ENCODE data around the gene ANAPC15. TPM values are rescaled to one million over a fixed set of nuclear protein-coding genes. Genes with fewer than 3 reads are reported as not detected.

The ANAPC15 gene
- total and polyA plus RNA-seq, 9 of the 15 experiments (the other 6 are each of a cell fraction or from before 2014, with no cell fraction given) = 53.0 to 254 (median 75.7) TPM

DNA sequence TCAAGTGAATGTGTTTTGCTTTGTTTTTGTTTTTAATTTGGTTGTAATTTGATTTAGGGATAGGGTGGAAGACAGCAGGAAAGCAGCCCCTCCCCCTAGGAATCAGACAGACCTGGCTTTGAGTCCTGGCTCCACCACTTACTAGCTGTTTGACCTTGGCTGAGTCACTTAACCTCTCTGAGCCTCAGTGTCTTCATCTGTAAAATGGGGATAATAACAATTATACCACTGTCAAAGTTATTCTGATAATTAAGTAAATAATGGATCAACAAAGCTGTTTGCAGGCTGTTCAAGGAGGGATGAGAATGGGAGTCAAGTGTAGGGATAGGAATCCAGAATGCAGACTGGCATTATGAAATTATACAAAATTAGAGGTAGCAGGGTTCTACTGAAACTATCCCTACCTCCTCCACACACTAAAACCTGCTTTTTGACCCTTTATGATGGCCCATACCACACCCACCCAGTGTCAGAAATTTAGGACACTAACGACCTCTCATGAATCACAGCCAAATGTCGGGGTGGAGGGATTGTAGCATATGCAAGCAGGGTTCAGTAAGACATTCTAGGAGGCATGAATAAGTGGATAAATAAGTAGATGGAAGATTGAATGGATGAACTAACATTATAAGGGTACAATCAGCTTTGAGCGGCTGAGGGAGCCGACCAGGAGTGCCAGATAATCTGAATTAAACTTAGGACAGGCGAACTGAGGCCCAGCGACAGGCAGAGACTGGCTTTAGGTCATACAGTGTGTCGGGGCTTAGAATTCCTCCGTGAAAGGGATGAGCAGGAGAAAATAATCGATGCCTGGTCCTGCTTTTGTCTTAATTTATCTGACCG, 974 bp downstream of the ANAPC15 start (continued):
- TF ChIP-seq, protein P1, sequence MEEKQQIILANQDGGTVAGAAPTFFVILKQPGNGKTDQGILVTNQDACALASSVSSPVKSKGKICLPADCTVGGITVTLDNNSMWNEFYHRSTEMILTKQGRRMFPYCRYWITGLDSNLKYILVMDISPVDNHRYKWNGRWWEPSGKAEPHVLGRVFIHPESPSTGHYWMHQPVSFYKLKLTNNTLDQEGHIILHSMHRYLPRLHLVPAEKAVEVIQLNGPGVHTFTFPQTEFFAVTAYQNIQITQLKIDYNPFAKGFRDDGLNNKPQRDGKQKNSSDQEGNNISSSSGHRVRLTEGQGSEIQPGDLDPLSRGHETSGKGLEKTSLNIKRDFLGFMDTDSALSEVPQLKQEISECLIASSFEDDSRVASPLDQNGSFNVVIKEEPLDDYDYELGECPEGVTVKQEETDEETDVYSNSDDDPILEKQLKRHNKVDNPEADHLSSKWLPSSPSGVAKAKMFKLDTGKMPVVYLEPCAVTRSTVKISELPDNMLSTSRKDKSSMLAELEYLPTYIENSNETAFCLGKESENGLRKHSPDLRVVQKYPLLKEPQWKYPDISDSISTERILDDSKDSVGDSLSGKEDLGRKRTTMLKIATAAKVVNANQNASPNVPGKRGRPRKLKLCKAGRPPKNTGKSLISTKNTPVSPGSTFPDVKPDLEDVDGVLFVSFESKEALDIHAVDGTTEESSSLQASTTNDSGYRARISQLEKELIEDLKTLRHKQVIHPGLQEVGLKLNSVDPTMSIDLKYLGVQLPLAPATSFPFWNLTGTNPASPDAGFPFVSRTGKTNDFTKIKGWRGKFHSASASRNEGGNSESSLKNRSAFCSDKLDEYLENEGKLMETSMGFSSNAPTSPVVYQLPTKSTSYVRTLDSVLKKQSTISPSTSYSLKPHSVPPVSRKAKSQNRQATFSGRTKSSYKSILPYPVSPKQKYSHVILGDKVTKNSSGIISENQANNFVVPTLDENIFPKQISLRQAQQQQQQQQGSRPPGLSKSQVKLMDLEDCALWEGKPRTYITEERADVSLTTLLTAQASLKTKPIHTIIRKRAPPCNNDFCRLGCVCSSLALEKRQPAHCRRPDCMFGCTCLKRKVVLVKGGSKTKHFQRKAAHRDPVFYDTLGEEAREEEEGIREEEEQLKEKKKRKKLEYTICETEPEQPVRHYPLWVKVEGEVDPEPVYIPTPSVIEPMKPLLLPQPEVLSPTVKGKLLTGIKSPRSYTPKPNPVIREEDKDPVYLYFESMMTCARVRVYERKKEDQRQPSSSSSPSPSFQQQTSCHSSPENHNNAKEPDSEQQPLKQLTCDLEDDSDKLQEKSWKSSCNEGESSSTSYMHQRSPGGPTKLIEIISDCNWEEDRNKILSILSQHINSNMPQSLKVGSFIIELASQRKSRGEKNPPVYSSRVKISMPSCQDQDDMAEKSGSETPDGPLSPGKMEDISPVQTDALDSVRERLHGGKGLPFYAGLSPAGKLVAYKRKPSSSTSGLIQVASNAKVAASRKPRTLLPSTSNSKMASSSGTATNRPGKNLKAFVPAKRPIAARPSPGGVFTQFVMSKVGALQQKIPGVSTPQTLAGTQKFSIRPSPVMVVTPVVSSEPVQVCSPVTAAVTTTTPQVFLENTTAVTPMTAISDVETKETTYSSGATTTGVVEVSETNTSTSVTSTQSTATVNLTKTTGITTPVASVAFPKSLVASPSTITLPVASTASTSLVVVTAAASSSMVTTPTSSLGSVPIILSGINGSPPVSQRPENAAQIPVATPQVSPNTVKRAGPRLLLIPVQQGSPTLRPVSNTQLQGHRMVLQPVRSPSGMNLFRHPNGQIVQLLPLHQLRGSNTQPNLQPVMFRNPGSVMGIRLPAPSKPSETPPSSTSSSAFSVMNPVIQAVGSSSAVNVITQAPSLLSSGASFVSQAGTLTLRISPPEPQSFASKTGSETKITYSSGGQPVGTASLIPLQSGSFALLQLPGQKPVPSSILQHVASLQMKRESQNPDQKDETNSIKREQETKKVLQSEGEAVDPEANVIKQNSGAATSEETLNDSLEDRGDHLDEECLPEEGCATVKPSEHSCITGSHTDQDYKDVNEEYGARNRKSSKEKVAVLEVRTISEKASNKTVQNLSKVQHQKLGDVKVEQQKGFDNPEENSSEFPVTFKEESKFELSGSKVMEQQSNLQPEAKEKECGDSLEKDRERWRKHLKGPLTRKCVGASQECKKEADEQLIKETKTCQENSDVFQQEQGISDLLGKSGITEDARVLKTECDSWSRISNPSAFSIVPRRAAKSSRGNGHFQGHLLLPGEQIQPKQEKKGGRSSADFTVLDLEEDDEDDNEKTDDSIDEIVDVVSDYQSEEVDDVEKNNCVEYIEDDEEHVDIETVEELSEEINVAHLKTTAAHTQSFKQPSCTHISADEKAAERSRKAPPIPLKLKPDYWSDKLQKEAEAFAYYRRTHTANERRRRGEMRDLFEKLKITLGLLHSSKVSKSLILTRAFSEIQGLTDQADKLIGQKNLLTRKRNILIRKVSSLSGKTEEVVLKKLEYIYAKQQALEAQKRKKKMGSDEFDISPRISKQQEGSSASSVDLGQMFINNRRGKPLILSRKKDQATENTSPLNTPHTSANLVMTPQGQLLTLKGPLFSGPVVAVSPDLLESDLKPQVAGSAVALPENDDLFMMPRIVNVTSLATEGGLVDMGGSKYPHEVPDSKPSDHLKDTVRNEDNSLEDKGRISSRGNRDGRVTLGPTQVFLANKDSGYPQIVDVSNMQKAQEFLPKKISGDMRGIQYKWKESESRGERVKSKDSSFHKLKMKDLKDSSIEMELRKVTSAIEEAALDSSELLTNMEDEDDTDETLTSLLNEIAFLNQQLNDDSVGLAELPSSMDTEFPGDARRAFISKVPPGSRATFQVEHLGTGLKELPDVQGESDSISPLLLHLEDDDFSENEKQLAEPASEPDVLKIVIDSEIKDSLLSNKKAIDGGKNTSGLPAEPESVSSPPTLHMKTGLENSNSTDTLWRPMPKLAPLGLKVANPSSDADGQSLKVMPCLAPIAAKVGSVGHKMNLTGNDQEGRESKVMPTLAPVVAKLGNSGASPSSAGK (IDR thresholded peaks at IDR 0.05) = peak; percentile 41; the same call in 1 of the 2 replicates
- TF ChIP-seq ZNF384 (IDR thresholded peaks at IDR 0.05; ENCODE audit: low read depth, low read length) (no peak), ETS2 (tag; IDR thresholded peaks at IDR 0.05; ENCODE audit: borderline replicate concordance, poor library complexity, severe bottlenecking) (no peak), FOXM1 (IDR thresholded peaks at IDR 0.05; ENCODE audit: low read depth) (no peak), FOXM1 (CRISPR knock-in tag; IDR thresholded peaks at IDR 0.05; ENCODE audit: low read depth) (no peak; the same call in 1 of the 2 replicates), RCOR1 (IDR thresholded peaks at IDR 0.05; ENCODE audit: borderline replicate concordance in 1 of 2, low read depth in 2 of 2, low read length in 2 of 2) (peak; percentile 30 to 92; a peak in 3 of 4 replicates), TBP (optimal IDR thresholded peaks at IDR 0.05; ENCODE audit: low read depth, low read length) (no peak), KAT2B (IDR thresholded peaks at IDR 0.05; ENCODE audit: low read depth, low read length) (no peak), ZBTB17 (CRISPR knock-in tag; IDR thresholded peaks at IDR 0.05) (peak; percentile 78; the same call in 1 of the 2 replicates), OTX1 (CRISPR knock-in tag; IDR thresholded peaks at IDR 0.05) (no peak), JUND (IDR thresholded peaks at IDR 0.05; ENCODE audit: borderline replicate concordance, low read depth, low read length) (no peak), JUND (tag; IDR thresholded peaks at IDR 0.05; ENCODE audit: borderline replicate concordance, low read depth, low read length) (peak; percentile 49; the same call in 1 of the 3 replicates), ZNF79 (CRISPR knock-in tag; IDR thresholded peaks at IDR 0.05; ENCODE audit: low read depth) (no peak)
- TF ChIP-seq, protein P2, sequence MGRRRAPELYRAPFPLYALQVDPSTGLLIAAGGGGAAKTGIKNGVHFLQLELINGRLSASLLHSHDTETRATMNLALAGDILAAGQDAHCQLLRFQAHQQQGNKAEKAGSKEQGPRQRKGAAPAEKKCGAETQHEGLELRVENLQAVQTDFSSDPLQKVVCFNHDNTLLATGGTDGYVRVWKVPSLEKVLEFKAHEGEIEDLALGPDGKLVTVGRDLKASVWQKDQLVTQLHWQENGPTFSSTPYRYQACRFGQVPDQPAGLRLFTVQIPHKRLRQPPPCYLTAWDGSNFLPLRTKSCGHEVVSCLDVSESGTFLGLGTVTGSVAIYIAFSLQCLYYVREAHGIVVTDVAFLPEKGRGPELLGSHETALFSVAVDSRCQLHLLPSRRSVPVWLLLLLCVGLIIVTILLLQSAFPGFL (CRISPR knock-in tag; IDR thresholded peaks at IDR 0.05) = no peak
